WTC11 (cell line): ENCODE measurements around the gene RING1.
"Not testable (repeated sequence)": the region's sequence is repeated elsewhere in the genome, so short reads cannot be mapped to it uniquely, and the experiment has no call there.

Experiments
- EMX1 ChIP-seq: fragments of 250-450 bp; sonication (Bioruptor Pico); IDR thresholded peaks from 2 replicates; pipeline ENCODE4 v1.8.0; 2021; ENCODE audit warnings: mild to moderate bottlenecking
- STAT6 ChIP-seq: sonication (generic); formaldehyde crosslinking; conservative IDR thresholded peaks from 2 replicates; pipeline ENCODE4 v1.8.1; 2023; ENCODE audit warnings: mild to moderate bottlenecking, low read depth, missing genetic modification reagents, moderate library complexity
- ZNF263 ChIP-seq: sonication (generic); formaldehyde crosslinking; IDR thresholded peaks from 2 replicates; pipeline ENCODE4 v1.8.1; 2022; ENCODE audit warnings: low read depth, mild to moderate bottlenecking, moderate library complexity, missing genetic modification reagents

- TF ChIP-seq EMX1, STAT6, ZNF263 (CRISPR knock-in tag): not testable (repeated sequence)
Measured at GRCh38 chr6:33226503-33227120, 18.3 kb downstream of the RING1 start.
